Urothelium cell line (cell line): ENCODE results near the gene ST8SIA5.
A peak's percentile ranks its signal among the peaks of the same experiment; 100 is the strongest.

Source experiments
- DNase-seq: peaks from one replicate; pipeline ENCODE4 v3.0.0; 2011; ENCODE audit warnings: low spot score, mixed read lengths
- FAIRE-seq: peaks from 2 replicates; lab custom pipeline; 2011; peaks lifted over from hg19 to GRCh38; lab: Jason Lieb, UNC

Gene ST8SIA5

GRCh38 chr18:46748466-46748865 is 8.4 kb downstream of the ST8SIA5 start:
- FAIRE-seq (no peak), DNase-seq (no peak)

GRCh38 chr18:46740046-46740445 is 16.8 kb downstream of the ST8SIA5 start:
- FAIRE-seq (no peak), DNase-seq (no peak)

GRCh38 chr18:46738491-46738890 is 18.4 kb downstream of the ST8SIA5 start:
- FAIRE-seq: no peak
- no peak for DNase-seq

GRCh38 chr18:46736736-46737135 is 20.1 kb downstream of the ST8SIA5 start:
- DNase-seq (no peak), FAIRE-seq (no peak)

GRCh38 chr18:46736135-46736534 is 20.7 kb downstream of the ST8SIA5 start:
- DNase-seq (no peak), FAIRE-seq (no peak)

- FAIRE-seq (no peak), DNase-seq (no peak)
These were observed 21.9 kb downstream of the ST8SIA5 start for GRCh38 chr18:46734981-46735380.

- DNase-seq: no peak
- no peak for FAIRE-seq
These were observed 23.0 kb downstream of the ST8SIA5 start for GRCh38 chr18:46733872-46734271.

- FAIRE-seq (no peak), DNase-seq (no peak)
These were observed 24.1 kb downstream of the ST8SIA5 start for GRCh38 chr18:46732801-46733200.

GRCh38 chr18:46732201-46732600 is 24.7 kb downstream of the ST8SIA5 start:
- DNase-seq: no peak
- FAIRE-seq: no peak

GRCh38 chr18:46731316-46731715 is 25.5 kb downstream of the ST8SIA5 start:
- FAIRE-seq (no peak), DNase-seq (no peak)

- FAIRE-seq (no peak), DNase-seq (no peak)
These were observed 28.5 kb downstream of the ST8SIA5 start for GRCh38 chr18:46728219-46728930.

- FAIRE-seq (no peak), DNase-seq (no peak)
These were observed 29.7 kb downstream of the ST8SIA5 start for GRCh38 chr18:46727177-46727576.

GRCh38 chr18:46725310-46725709 is 31.5 kb downstream of the ST8SIA5 start:
- DNase-seq: no peak
- FAIRE-seq: no peak

GRCh38 chr18:46723856-46724415 is 32.9 kb downstream of the ST8SIA5 start:
- FAIRE-seq: no peak

GRCh38 chr18:46722051-46722450 is 34.8 kb downstream of the ST8SIA5 start:
- DNase-seq (no peak), FAIRE-seq (no peak)

More at GRCh38 chr18:46723856-46724415, 32.9 kb downstream of the ST8SIA5 start:
- DNase-seq: no peak

GRCh38 chr18:46721331-46721730 is 35.5 kb downstream of the ST8SIA5 start:
- DNase-seq (no peak), FAIRE-seq (no peak)

GRCh38 chr18:46720521-46720920 is 36.3 kb downstream of the ST8SIA5 start:
- FAIRE-seq: no peak
- no peak for DNase-seq

GRCh38 chr18:46720092-46720491 is 36.8 kb downstream of the ST8SIA5 start:
- no peak for FAIRE-seq
- no peak for DNase-seq

- FAIRE-seq: no peak
These were observed 37.5 kb downstream of the ST8SIA5 start for GRCh38 chr18:46719388-46719787.

GRCh38 chr18:46718501-46719341 is 38.1 kb downstream of the ST8SIA5 start:
- FAIRE-seq (no peak), DNase-seq (peak; percentile 49)

More at GRCh38 chr18:46719388-46719787, 37.5 kb downstream of the ST8SIA5 start:
- DNase-seq: no peak

GRCh38 chr18:46716827-46717226 is 40.0 kb downstream of the ST8SIA5 start:
- no peak for FAIRE-seq
- no peak for DNase-seq

- DNase-seq: no peak
- no peak for FAIRE-seq
These were observed 40.5 kb downstream of the ST8SIA5 start for GRCh38 chr18:46716336-46716735.
